ENCODE results near the gene RAD51.
A peak's percentile ranks its signal among the peaks of the same experiment; 100 is the strongest.

Gene RAD51

GRCh38 chr15:40773496-40773895, 78.5 kb downstream of the RAD51 start:
- Histone ChIP-seq H3K79me2 (ENCODE audit: insufficient read depth, low read depth) (no peaks in the 10 kb centered on the region), H3K36me3 (ENCODE audit: insufficient read depth) (no peaks in the 10 kb centered on the region), H2AFZ (ENCODE audit: low read depth) (no peak overlapping the region), H3K4me3 (IDR thresholded peaks at IDR 0.05; ENCODE audit: insufficient read depth, low read depth, low read length) (no peak overlapping the region), H3K27ac (no peak overlapping the region), H4K20me1 (ENCODE audit: insufficient read depth) (no peaks in the 10 kb centered on the region), H3K9ac (no peak overlapping the region), H3K4me1 (ENCODE audit: low read depth, poor library complexity, severe bottlenecking) (peaks cover 22% of the 10 kb centered on the region), H3K27me3 (ENCODE audit: insufficient read depth, low read depth) (no peaks in the 10 kb centered on the region), H3K4me2 (no peak overlapping the region)
- no peak for TF ChIP-seq CTCF (conservative IDR thresholded peaks at IDR 0.05; ENCODE audit: low read depth, low read length)

- H3K36me3 ChIP-seq (ENCODE audit: insufficient read depth) = no peaks in the 10 kb centered on the region
- H2AFZ ChIP-seq (ENCODE audit: low read depth) = no peak overlapping the region
Measured at GRCh38 chr15:40773902-40774301, 78.9 kb downstream of the RAD51 start.

GRCh38 chr15:40775007-40775406, 80.0 kb downstream of the RAD51 start:
- H3K79me2 ChIP-seq (ENCODE audit: insufficient read depth, low read depth) = no peaks in the 10 kb centered on the region
- TF ChIP-seq CTCF (conservative IDR thresholded peaks at IDR 0.05; ENCODE audit: low read depth, low read length) = no peak
- no peak overlapping the region for H3K27ac ChIP-seq
- H4K20me1 ChIP-seq (ENCODE audit: insufficient read depth) = no peaks in the 10 kb centered on the region
- no peaks in the 10 kb centered on the region for H3K27me3 ChIP-seq (ENCODE audit: insufficient read depth, low read depth)
- H3K4me2 ChIP-seq = no peak overlapping the region
- H2AFZ ChIP-seq (ENCODE audit: low read depth) = no peak overlapping the region
- no peak overlapping the region for H3K9ac ChIP-seq
- peaks cover 29% of the 10 kb centered on the region for H3K4me1 ChIP-seq (ENCODE audit: low read depth, poor library complexity, severe bottlenecking)
- no peaks in the 10 kb centered on the region for H3K36me3 ChIP-seq (ENCODE audit: insufficient read depth)
- no peak overlapping the region for H3K4me3 ChIP-seq (IDR thresholded peaks at IDR 0.05; ENCODE audit: insufficient read depth, low read depth, low read length)

More at GRCh38 chr15:40773902-40774301, 78.9 kb downstream of the RAD51 start:
- H3K79me2 ChIP-seq (ENCODE audit: insufficient read depth, low read depth) = no peaks in the 10 kb centered on the region
- peaks cover 23% of the 10 kb centered on the region for H3K4me1 ChIP-seq (ENCODE audit: low read depth, poor library complexity, severe bottlenecking)
- no peaks in the 10 kb centered on the region for H3K27me3 ChIP-seq (ENCODE audit: insufficient read depth, low read depth)
- H3K9ac ChIP-seq = no peak overlapping the region
- no peak overlapping the region for H3K4me2 ChIP-seq
- H3K4me3 ChIP-seq (IDR thresholded peaks at IDR 0.05; ENCODE audit: insufficient read depth, low read depth, low read length) = no peak overlapping the region
- no peaks in the 10 kb centered on the region for H4K20me1 ChIP-seq (ENCODE audit: insufficient read depth)
- H3K27ac ChIP-seq = no peak overlapping the region
- no peak for TF ChIP-seq CTCF (conservative IDR thresholded peaks at IDR 0.05; ENCODE audit: low read depth, low read length)

- Histone ChIP-seq H2AFZ (ENCODE audit: low read depth) (no peak overlapping the region), H3K36me3 (ENCODE audit: insufficient read depth) (no peaks in the 10 kb centered on the region)
Measured at GRCh38 chr15:40775740-40776536, 81.0 kb downstream of the RAD51 start.

More at GRCh38 chr15:40775740-40776536, 81.0 kb downstream of the RAD51 start:
- Histone ChIP-seq H3K9ac (peak overlapping the region; percentile 61; the same call in 1 of the 2 replicates), H4K20me1 (ENCODE audit: insufficient read depth) (no peaks in the 10 kb centered on the region), H3K4me2 (peak overlapping the region; percentile 88), H3K4me3 (IDR thresholded peaks at IDR 0.05; ENCODE audit: insufficient read depth, low read depth, low read length) (no peak overlapping the region), H3K4me1 (ENCODE audit: low read depth, poor library complexity, severe bottlenecking) (peaks cover 30% of the 10 kb centered on the region), H3K27me3 (ENCODE audit: insufficient read depth, low read depth) (no peaks in the 10 kb centered on the region), H3K79me2 (ENCODE audit: insufficient read depth, low read depth) (no peaks in the 10 kb centered on the region), H3K27ac (peak overlapping the region; percentile 66; the same call in 1 of the 2 replicates)
- TF ChIP-seq CTCF (conservative IDR thresholded peaks at IDR 0.05; ENCODE audit: low read depth, low read length) = no peak
